K562 (cell line): ENCODE data around the gene DMD. TPM values are rescaled to one million over a fixed set of nuclear protein-coding genes. Genes with fewer than 3 reads are reported as not detected.
A peak's percentile ranks its signal among the peaks of the same experiment; 100 is the strongest.

Experiments used
- CBFA2T3 ChIP-seq: fragments of 450-650 bp; IDR thresholded peaks from 2 replicates; pipeline ENCODE4 v1.6.1; 2017
- CREM ChIP-seq: IDR thresholded peaks from 2 replicates; pipeline ENCODE4 v1.6.1; 2014; ENCODE audit warnings: antibody characterized with exemption, low read depth
- ELF1 ChIP-seq: fragments of 200-800 bp; sonication (Bioruptor generic); IDR thresholded peaks from 2 replicates; pipeline ENCODE4 v1.6.1; 2016; ENCODE audit warnings: missing genetic modification characterization, missing compliant biosample characterization
- EWSR1 ChIP-seq: fragments of 450-650 bp; IDR thresholded peaks from 2 replicates; pipeline ENCODE4 v1.6.1; 2018; ENCODE audit warnings: borderline replicate concordance, mild to moderate bottlenecking, low read depth, moderate library complexity; ENCODE audit not compliant: partially characterized antibody
- HES1 ChIP-seq: fragments of 450-650 bp; IDR thresholded peaks from 2 replicates; pipeline ENCODE4 v1.6.1; 2016; ENCODE audit warnings: low read depth, mild to moderate bottlenecking, moderate library complexity
- JUND ChIP-seq, 2 experiments: IDR thresholded peaks; 2 replicates in 1 of 2; 3 replicates in 1 of 2; pipeline ENCODE4 v1.6.1; 2011; ENCODE audit warnings: borderline replicate concordance in 2 of 2, low read depth in 2 of 2, low read length in 2 of 2, improper control_type of control experiment in 1 of 2, missing biosample characterization in 1 of 2, missing genetic modification characterization in 1 of 2, missing genetic modification reagents in 1 of 2
- KDM2B ChIP-seq: fragments of 250-450 bp; sonication (Bioruptor Pico); IDR thresholded peaks from 2 replicates; pipeline ENCODE4 v1.8.0; 2021; ENCODE audit warnings: mild to moderate bottlenecking, moderate library complexity
- KLF16 ChIP-seq: IDR thresholded peaks from 2 replicates; pipeline ENCODE4 v1.6.1; 2016; ENCODE audit warnings: antibody characterized with exemption
- MAZ ChIP-seq, 2 experiments: fragments of 450-650 bp in 1 of 2; sonication (generic) in 1 of 2; formaldehyde crosslinking; IDR thresholded peaks in 1 of 2; conservative IDR thresholded peaks in 1 of 2; 2 replicates each; pipeline versions ENCODE4 v1.4.0 to v1.5.0; 2020; ENCODE audit warnings: mild to moderate bottlenecking in 1 of 2, missing genetic modification reagents in 1 of 2
- MECOM ChIP-seq: fragments of 250-450 bp; sonication (Bioruptor Pico); IDR thresholded peaks from 2 replicates; pipeline ENCODE4 v1.8.0; 2022; ENCODE audit warnings: inconsistent platforms
- RBM34 ChIP-seq: fragments of 200-400 bp; formaldehyde crosslinking; IDR thresholded peaks from 2 replicates; pipeline ENCODE4 v1.6.1; 2018; ENCODE audit warnings: low read length, borderline replicate concordance; ENCODE audit not compliant: insufficient read depth
- SMAD4 ChIP-seq: fragments of 250-450 bp; sonication (Bioruptor Pico); conservative IDR thresholded peaks from 2 replicates; pipeline ENCODE4 v1.8.0; 2021; ENCODE audit warnings: inconsistent platforms, mild to moderate bottlenecking, moderate library complexity
- SRSF7 ChIP-seq: fragments of 200-400 bp; formaldehyde crosslinking; optimal IDR thresholded peaks from 2 replicates; pipeline ENCODE3; 2017; ENCODE audit warnings: mild to moderate bottlenecking, low read depth, low read length
- STAT5A ChIP-seq: IDR thresholded peaks from 2 replicates; pipeline ENCODE4 v1.6.1; 2012; ENCODE audit warnings: low read length, inconsistent platforms, borderline replicate concordance
- TCF3 ChIP-seq: sonication (generic); formaldehyde crosslinking; IDR thresholded peaks from 2 replicates; pipeline ENCODE4 v1.4.0; 2020; ENCODE audit warnings: mild to moderate bottlenecking, missing genetic modification reagents
- TFAM ChIP-seq: fragments of 250-450 bp; sonication (Bioruptor Pico); conservative IDR thresholded peaks from 2 replicates; pipeline ENCODE4 v1.5.0; 2021; ENCODE audit warnings: mild to moderate bottlenecking, moderate library complexity
- ZFP30 ChIP-seq: fragments of 250-450 bp; sonication (Bioruptor Pico); IDR thresholded peaks from 2 replicates; pipeline ENCODE4 v1.8.0; 2022; ENCODE audit warnings: moderate library complexity, mild to moderate bottlenecking, inconsistent platforms, borderline replicate concordance
- ZHX1 ChIP-seq: fragments of 150-350 bp; conservative IDR thresholded peaks from 2 replicates; pipeline ENCODE4 v1.6.1; 2014; ENCODE audit warnings: low read length
- ZNF445 ChIP-seq: fragments of 250-450 bp; sonication (Bioruptor Pico); IDR thresholded peaks from 2 replicates; pipeline ENCODE4 v1.4.0; 2020; ENCODE audit warnings: low read depth, mild to moderate bottlenecking, moderate library complexity
- ZNF507 ChIP-seq: conservative IDR thresholded peaks from 2 replicates; pipeline ENCODE4 v1.6.1; 2017; ENCODE audit warnings: missing genetic modification characterization, missing compliant biosample characterization
- polyA plus RNA-seq, 8 experiments: library from polyadenylated mRNA; depleted of rRNA in 4 of 8; stranded (reverse) in 5 of 8; unstranded in 3 of 8; fragments of >200 nt; fragmentation: Nextera tagmentation in 2 of 8; fragmentation: Illumina TruSeq in 1 of 8; extraction: Ambion mirVana in 2 of 8; extraction: Trizol in 1 of 8; gene quantifications; 2 replicates each; pipeline versions ENCODE4 v1.2.1 to v1.2.3, GENCODE V29; 2011 to 2014; ENCODE audit warnings: inconsistent platforms in 1 of 8, missing spikeins in 1 of 8
- total RNA-seq, 7 experiments: library from RNA; depleted of rRNA in 6 of 7; stranded (reverse); fragments of >200 nt in 6 of 7; fragmentation: Illumina TruSeq in 2 of 7; extraction: Trizol in 2 of 7; gene quantifications; 2 replicates each; pipeline versions ENCODE4 v1.2.1 to v1.2.3, GENCODE V29; 2011 to 2021; ENCODE audit warnings: low replicate concordance in 1 of 7
- TF ChIP-seq, protein P1 (sequence below): fragments of 250-450 bp; sonication (Bioruptor Pico); IDR thresholded peaks from 2 replicates; pipeline ENCODE4 v1.8.0; 2022; ENCODE audit warnings: moderate library complexity, mild to moderate bottlenecking, inconsistent platforms
- TF ChIP-seq, protein P2 (sequence below): sonication (generic); formaldehyde crosslinking; IDR thresholded peaks from 2 replicates; pipeline ENCODE4 v1.8.0; 2022; ENCODE audit warnings: mild to moderate bottlenecking, missing genetic modification reagents
- TF ChIP-seq, protein P3 (sequence below): IDR thresholded peaks from 2 replicates; pipeline ENCODE4 v1.6.1; 2011; ENCODE audit not compliant: insufficient read length; ENCODE audit errors: extremely low read depth

Gene DMD
- total and polyA plus RNA-seq, 9 of the 15 experiments (the other 6 are each of a cell fraction or from before 2014, with no cell fraction given) = 3.8 to 20.4 (median 11.4) TPM

GRCh38 chrX:31872007-31872406, 1339.3 kb downstream of the DMD start (continued):
- TF ChIP-seq, protein P1, sequence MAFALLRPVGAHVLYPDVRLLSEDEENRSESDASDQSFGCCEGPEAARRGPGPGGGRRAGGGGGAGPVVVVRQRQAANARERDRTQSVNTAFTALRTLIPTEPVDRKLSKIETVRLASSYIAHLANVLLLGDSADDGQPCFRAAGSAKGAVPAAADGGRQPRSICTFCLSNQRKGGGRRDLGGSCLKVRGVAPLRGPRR (CRISPR knock-in tag) = no peak
- TF ChIP-seq SRSF7 (no peak), CBFA2T3 (peak; percentile 96), EWSR1 (no peak), ZNF445 (CRISPR knock-in tag) (no peak), KDM2B (no peak), TCF3 (CRISPR knock-in tag) (peak; percentile 80), ZNF507 (tag) (no peak), ELF1 (tag) (no peak), KLF16 (peak; percentile 84), MAZ (CRISPR knock-in tag; conservative IDR thresholded peaks at IDR 0.05 in 1 of 2, IDR thresholded peaks at IDR 0.05 in 1 of 2) (peak in 1 of 2 experiments; percentile 17; a peak in 1 of 4 replicates), TFAM (CRISPR knock-in tag) (no peak), RBM34 (no peak), STAT5A (peak; percentile 72), ZFP30 (no peak), CREM (peak; percentile 18; the same call in 1 of the 2 replicates), HES1 (peak; percentile 56; the same call in 1 of the 2 replicates), ZHX1 (no peak), MECOM (CRISPR knock-in tag) (no peak), JUND (IDR thresholded peaks at IDR 0.05; ENCODE audit: borderline replicate concordance, low read depth, low read length) (0 out of 2 replicates have a peak, but pooled peaks have one; percentile 18), JUND (tag; IDR thresholded peaks at IDR 0.05; ENCODE audit: borderline replicate concordance, low read depth, low read length) (no peak), SMAD4 (CRISPR knock-in tag) (peak; percentile 34; the same call in 1 of the 2 replicates)
- TF ChIP-seq, protein P2, sequence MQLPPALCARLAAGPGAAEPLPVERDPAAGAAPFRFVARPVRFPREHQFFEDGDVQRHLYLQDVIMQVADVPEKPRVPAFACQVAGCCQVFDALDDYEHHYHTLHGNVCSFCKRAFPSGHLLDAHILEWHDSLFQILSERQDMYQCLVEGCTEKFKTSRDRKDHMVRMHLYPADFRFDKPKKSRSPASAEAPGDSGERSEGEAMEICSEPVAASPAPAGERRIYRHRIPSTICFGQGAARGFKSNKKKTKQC = no peak
- TF ChIP-seq, protein P3, sequence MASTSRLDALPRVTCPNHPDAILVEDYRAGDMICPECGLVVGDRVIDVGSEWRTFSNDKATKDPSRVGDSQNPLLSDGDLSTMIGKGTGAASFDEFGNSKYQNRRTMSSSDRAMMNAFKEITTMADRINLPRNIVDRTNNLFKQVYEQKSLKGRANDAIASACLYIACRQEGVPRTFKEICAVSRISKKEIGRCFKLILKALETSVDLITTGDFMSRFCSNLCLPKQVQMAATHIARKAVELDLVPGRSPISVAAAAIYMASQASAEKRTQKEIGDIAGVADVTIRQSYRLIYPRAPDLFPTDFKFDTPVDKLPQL = no peak
